CD4-positive, alpha-beta T cell treated with Interleukin-4 for 4 hours (primary cell): ENCODE results near the gene ASAP2.

Source experiments
- DNase-seq: peaks from one replicate; pipeline ENCODE4 v3.0.0-alpha.2; 2020

Gene ASAP2

GRCh38 chr2:9232166-9232479 lies 25.5 kb downstream of the ASAP2 start:
- no peak for DNase-seq

GRCh38 chr2:9232886-9233285 lies 26.3 kb downstream of the ASAP2 start:
- no peak for DNase-seq

DNA sequence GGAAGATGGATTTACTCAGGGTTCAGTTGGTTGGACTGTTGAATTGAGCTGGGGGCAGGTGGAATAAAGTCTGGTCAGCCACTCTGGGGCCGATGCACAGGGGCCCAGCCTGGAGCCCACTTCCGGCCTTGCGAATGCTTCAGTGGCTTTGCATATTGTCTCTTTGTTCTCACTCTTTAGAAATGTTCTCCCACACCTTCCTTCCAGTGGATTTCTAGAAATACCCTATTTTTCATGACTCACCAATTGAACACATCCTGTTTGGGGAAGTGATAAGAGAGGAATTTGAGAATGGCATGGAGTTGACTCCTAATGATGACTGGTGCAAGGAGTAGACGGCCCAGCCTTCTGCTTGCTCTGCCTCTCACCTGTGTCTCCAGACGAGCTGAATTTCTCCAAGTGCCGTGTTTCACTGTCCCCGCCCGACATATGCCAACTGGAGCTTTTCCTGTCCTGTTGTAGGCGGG lies 28.1 kb downstream of the ASAP2 start:
- DNase-seq: no peak

- no peak for DNase-seq
These were observed 28.8 kb downstream of the ASAP2 start for GRCh38 chr2:9235147-9236044.

DNA sequence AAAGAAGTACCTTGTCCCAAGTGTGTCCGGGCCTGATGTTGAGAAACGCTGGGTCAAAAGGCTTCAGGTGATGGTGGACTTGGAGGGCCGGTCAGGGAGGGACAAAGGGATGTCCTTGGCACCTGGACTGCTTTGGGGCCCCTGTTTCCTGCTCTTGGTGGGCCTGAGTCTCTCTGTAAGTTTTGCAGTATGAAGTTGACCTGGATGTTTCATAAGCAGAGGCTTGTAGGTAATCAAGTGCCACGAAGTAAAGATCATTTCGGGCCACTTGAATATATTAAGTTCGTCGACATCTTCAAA lies 29.4 kb downstream of the ASAP2 start:
- DNase-seq: no peak

- no peak for DNase-seq
These were observed 30.3 kb downstream of the ASAP2 start for GRCh38 chr2:9236867-9237266.

GRCh38 chr2:9237831-9238230 lies 31.2 kb downstream of the ASAP2 start:
- DNase-seq: no peak

- DNase-seq: no peak
These were observed 32.1 kb downstream of the ASAP2 start for GRCh38 chr2:9238591-9239326.

DNA sequence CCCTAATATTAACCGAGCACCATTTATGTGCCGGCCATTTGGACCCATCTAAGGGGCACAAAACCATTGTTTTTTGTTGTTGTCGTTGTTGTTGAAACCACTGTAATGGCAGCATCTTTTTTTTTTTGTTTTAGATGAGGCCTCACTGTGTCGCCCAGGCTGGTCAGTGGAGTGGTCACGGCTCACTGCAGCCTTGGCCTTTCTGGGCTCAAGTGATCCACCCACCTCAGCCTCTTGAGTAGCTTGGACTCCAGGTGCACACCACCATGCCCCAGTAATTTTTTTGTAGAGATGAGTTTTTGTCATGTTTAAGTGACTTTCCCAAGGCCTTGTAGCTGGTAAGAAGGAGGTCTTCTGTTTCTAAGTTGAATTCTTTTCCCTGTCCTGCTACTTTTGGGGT lies 33.0 kb downstream of the ASAP2 start:
- DNase-seq: no peak

GRCh38 chr2:9240745-9241144 lies 34.1 kb downstream of the ASAP2 start:
- no peak for DNase-seq

- DNase-seq: no peak
These were observed 34.6 kb downstream of the ASAP2 start for GRCh38 chr2:9241233-9241632.

DNA sequence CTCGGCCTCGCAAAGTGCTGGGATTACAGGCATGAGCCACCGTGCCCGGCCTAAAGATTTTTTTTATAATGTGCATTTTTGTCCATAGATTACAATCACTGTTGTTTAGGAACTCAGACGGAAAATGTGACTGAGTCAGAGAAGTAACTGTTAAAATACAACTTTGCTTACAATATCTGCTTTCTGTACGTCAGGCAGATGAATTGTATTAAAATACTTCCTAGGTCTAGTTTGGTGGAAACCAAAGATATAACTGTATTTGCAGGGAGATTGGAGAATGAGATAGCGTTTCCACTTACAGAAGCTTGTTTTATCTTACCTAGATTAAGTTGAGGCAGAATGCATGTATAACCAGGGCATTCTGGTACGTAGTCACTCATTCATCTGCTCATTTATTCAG lies 36.7 kb downstream of the ASAP2 start:
- no peak for DNase-seq

DNA sequence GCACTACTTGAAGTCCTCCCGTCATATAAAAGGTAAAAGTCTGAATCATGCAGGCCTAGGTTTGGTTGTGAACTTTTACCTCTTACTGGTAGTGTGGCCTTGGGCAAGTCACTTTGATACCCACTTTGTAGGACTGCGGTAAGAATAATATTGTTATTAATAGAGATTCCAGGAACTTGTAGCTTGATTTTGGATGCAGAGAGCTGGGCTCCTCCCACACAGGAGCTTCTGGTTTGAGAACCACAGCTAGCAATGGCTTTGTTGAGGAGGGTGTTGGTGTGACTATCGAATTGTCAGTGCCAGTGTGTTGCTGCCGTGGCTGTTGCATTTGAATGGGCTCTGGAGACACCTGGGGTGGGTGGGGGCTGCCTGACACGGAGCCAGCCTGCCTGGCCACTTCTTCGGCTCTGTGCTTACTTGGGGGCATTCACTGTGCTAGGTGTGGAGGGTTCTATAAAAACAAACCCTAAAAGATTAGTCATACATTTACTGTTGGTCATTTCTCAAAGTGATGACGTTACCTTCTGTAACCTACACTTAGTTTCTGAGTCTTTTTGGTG lies 38.5 kb downstream of the ASAP2 start:
- DNase-seq: no peak

DNA sequence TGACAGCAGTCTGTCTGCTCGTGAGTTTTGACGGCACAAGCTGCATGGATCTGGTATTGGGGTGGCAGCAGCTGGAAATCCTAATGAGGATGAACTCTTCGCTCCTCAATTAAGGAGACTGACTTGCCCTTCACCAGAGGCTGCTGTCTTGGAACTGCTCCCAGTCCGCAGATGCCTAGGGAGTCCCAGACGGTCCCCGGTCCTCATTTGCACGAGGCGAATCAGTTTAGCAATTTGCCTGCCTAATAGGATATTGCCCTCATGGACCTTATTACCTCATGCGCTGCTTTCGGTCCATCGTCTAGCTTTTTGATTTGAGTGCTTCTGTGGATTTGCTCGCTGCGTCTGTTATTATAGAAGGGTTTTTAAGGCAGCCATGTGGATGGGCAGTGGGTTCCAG lies 40.6 kb downstream of the ASAP2 start:
- no peak for DNase-seq

DNA sequence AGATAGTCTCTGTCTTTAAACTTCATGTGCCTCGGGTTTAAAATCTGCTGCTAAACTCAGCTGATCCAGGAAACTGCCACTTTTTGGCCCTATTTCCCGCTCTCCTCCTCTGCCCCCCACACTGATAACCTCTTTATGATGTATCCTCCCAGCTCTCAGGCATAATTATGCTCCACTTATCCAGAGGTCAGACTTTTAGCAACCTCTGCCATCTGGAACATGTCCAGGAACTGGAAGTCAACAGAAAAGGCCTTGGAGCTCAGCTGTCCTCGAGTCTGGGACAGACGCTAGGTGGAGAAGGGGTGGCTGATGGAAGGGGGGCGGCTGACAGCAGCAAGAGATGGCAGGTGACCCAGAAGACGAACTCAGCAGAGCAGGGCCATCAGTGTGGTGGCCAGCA lies 41.2 kb downstream of the ASAP2 start:
- DNase-seq: no peak

DNA sequence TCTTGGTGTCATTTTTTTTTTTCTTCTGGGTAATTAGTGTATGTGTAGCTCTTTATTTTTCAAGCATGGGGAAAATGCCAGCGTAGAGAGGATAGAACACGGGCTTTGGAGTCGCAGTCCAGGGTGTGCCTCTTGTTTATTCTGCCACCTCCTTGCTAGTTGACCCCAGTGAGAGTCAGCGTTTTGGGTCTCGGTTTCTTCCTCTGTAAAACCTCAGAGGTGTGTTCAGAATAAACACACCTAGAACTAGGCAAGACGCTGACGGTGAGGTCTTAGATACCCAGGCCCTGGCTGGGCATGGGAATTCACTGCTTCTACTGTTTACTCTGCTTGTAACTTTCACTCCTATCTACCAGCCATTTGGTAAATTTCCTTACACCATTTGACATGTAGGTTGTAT lies 41.8 kb downstream of the ASAP2 start:
- DNase-seq: no peak

DNA sequence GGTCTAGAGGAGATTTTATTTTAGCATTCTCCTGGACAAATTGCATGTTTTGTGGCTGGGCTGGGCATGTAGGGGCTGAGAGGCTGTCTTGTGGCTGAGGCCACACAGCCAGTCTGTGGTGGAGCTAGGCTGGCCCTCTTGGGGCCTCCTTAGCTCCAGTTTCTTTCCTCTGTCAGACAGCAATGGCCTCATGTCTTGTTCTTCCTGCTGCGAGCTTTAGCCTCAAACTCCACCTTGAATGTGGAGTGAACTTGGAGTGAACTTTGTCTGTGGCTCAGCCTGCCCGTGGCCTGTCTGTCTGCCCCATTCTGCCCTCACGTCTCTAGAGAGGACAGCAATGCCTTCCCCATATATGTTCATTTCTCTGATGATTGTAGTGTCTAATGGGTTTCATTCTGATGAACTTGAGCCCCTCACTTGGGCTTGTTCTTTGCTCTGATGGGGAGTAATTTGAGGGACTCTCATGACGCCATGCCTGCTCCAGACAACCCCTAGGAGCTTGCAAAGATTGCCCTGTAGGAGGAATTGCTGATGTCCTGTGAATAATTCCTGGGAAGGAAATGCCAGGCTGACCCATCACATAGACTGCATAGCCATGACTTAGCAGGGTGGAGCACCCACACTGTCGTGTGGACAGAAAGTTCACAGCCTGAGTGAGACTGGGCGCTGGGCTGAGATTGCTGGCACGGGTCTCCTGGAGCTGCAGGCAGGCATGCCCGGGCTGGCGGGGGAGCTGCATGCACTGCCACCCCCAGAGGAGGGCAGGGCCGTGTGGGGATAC lies 42.6 kb downstream of the ASAP2 start:
- no peak for DNase-seq

- no peak for DNase-seq
These were observed 43.5 kb downstream of the ASAP2 start for GRCh38 chr2:9250091-9250490.

- no peak for DNase-seq
These were observed 44.0 kb downstream of the ASAP2 start for GRCh38 chr2:9250498-9251153.

DNA sequence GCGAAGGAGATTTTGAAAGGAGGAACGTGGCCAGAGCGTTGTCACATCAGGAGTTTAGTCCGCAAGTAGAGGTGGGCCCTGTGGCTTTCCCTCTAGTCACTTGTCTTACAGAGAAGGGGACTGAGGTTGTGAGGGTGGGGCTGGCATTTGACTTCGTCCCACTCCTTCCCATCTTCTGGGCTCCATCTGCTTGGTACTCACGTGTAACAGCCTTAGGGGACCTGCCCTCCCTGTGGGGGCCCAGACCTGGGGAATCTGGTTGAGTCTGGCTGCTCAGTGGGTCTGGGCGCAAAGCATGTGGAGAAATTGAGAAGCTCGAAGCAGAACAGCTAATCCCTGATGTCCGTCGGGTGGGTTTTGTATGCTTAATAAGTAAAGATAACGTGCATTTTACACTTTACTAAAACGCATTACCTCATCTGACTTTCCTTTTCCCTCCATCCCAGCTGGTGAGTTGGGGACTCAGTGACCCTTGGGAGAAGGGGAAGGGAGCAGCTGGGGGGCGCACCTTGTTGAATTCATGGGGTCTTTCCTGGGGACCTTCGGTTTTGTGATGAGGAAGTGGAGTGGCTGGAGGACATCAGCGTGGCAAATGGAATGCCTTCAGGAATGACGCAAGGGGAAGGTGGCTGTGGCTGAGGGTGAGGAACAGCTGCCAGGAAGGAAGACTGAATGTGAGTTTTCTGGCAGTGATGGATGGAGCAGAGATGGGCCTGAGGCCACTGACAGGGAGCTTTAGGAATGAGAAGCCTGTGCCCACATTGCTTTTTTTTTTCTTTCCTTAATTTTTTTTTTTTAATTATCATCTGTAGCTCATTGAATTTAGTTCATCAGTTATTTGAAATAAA lies 44.8 kb downstream of the ASAP2 start:
- DNase-seq: no peak

DNA sequence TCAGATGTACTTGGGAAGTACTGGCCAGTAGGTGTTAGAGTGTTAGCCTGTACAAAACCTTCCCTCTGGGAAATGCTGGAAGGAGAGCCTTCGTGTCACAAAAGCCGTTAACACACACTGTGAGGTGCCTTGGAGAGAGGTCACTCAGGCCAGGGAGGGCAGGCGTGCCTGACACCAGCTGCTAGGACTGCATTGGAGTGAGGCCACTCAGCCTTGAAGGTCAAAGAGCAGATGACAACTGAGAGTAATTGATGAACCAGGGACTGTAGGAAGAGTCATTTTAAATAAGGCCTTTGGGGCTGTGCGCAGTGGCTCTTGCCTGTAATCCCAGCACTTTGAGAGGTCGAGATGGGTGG lies 45.4 kb downstream of the ASAP2 start:
- DNase-seq: no peak

DNA sequence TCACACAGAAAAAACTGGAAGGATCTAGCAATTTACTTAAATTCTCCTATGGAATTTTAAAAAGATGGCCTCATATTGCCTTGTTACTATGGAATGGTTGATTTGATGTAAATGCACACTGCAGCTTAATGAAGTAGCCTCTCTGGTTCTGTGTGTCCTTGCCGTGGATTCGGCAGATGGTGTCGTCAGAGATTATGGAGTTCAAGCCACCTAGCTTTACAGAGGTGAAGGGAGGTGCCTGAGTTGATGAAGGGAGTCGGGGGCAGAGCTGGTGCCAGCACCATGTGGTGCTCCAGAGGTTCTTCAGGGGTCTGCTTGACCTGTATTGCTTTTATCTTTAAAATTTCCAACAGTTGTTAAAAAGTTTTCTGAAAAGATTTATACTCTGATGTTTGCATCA lies 48.8 kb downstream of the ASAP2 start:
- no peak for DNase-seq
